ENCODE measurements around the gene ITGB2. TPM values are rescaled to one million over a fixed set of nuclear protein-coding genes. Genes with fewer than 3 reads are reported as not detected.

Gene ITGB2
- total RNA-seq, 1 experiment from 2014 or later, result 6.0 TPM

GRCh38 chr21:44946254-44947041 lies 25.7 kb upstream of the ITGB2 start:
- Histone ChIP-seq H3K4me1 (replicated peaks; ENCODE audit: insufficient read depth) (peaks cover 2% of the 10 kb centered on the region; the same call in 1 of the 2 replicates), H2AFZ (no peak overlapping the region), H3F3A (ENCODE audit: insufficient read depth, low read depth) (no peaks in the 10 kb centered on the region), H3K27me3 (ENCODE audit: insufficient read depth, low read depth) (no peaks in the 10 kb centered on the region), H3K4me3 (no peak overlapping the region), H4K20me1 (ENCODE audit: insufficient read depth) (peaks cover 37% of the 10 kb centered on the region), H3K27ac (no peak overlapping the region), H3K79me2 (ENCODE audit: low read depth) (peaks cover 29% of the 10 kb centered on the region), H3K4me2 (no peak overlapping the region), H3K9me2 (ENCODE audit: insufficient read depth) (no peaks in the 10 kb centered on the region), H3K36me3 (ENCODE audit: low read depth) (no peaks in the 10 kb centered on the region), H3K9me3 (ENCODE audit: insufficient read depth, low read depth) (no peaks in the 10 kb centered on the region)
- intact Hi-C loops (cut with micrococcal nuclease; ENCODE audit: unreplicated experiment), result no loop called here
- no TSS peak for BruUV-seq (replicated peaks)
- no peak for DNase-seq
- no peak for TF ChIP-seq EZH2 (IDR thresholded peaks at IDR 0.05; ENCODE audit: low read depth)
- TF ChIP-seq CTCF (conservative IDR thresholded peaks at IDR 0.05), result no peak
- ChIA-PET CTCF (no interaction called here), POLR2A (ENCODE audit: unreplicated experiment) (no interaction called here)

GRCh38 chr21:44944596-44944995 lies 23.9 kb upstream of the ITGB2 start:
- Histone ChIP-seq H3K9me2 (ENCODE audit: insufficient read depth) (no peaks in the 10 kb centered on the region), H3K4me1 (replicated peaks; ENCODE audit: insufficient read depth) (peaks cover 10% of the 10 kb centered on the region; the same call in 1 of the 2 replicates), H3K36me3 (ENCODE audit: low read depth) (no peaks in the 10 kb centered on the region), H3K27ac (no peak overlapping the region), H3K9me3 (ENCODE audit: insufficient read depth, low read depth) (no peaks in the 10 kb centered on the region), H3K4me2 (no peak overlapping the region), H3F3A (ENCODE audit: insufficient read depth, low read depth) (no peaks in the 10 kb centered on the region), H3K27me3 (ENCODE audit: insufficient read depth, low read depth) (no peaks in the 10 kb centered on the region), H4K20me1 (ENCODE audit: insufficient read depth) (peaks cover 31% of the 10 kb centered on the region), H2AFZ (no peak overlapping the region), H3K4me3 (no peak overlapping the region), H3K79me2 (ENCODE audit: low read depth) (peaks cover 34% of the 10 kb centered on the region)
- intact Hi-C loops (cut with micrococcal nuclease; ENCODE audit: unreplicated experiment), result no loop called here
- ChIA-PET POLR2A (ENCODE audit: unreplicated experiment) (no interaction called here), CTCF (no interaction called here)
- TF ChIP-seq EZH2 (IDR thresholded peaks at IDR 0.05; ENCODE audit: low read depth) (no peak), CTCF (conservative IDR thresholded peaks at IDR 0.05) (no peak)
- no peak for DNase-seq
- BruUV-seq (replicated peaks), result no TSS peak

GRCh38 chr21:44943686-44944550 lies 23.2 kb upstream of the ITGB2 start:
- Histone ChIP-seq H4K20me1 (ENCODE audit: insufficient read depth) (peaks cover 25% of the 10 kb centered on the region), H3K79me2 (ENCODE audit: low read depth) (peaks cover 40% of the 10 kb centered on the region), H3K27me3 (ENCODE audit: insufficient read depth, low read depth) (no peaks in the 10 kb centered on the region), H3K27ac (no peak overlapping the region), H3F3A (ENCODE audit: insufficient read depth, low read depth) (no peaks in the 10 kb centered on the region; the same call in 1 of the 2 replicates), H3K4me3 (no peak overlapping the region), H2AFZ (no peak overlapping the region), H3K4me1 (replicated peaks; ENCODE audit: insufficient read depth) (peaks cover 14% of the 10 kb centered on the region), H3K36me3 (ENCODE audit: low read depth) (no peaks in the 10 kb centered on the region), H3K4me2 (no peak overlapping the region), H3K9me3 (ENCODE audit: insufficient read depth, low read depth) (no peaks in the 10 kb centered on the region), H3K9me2 (ENCODE audit: insufficient read depth) (no peaks in the 10 kb centered on the region)
- TF ChIP-seq EZH2 (IDR thresholded peaks at IDR 0.05; ENCODE audit: low read depth) (no peak), CTCF (conservative IDR thresholded peaks at IDR 0.05) (no peak)
- ChIA-PET POLR2A (ENCODE audit: unreplicated experiment) (no interaction called here), CTCF (no interaction called here)
- no TSS peak for BruUV-seq (replicated peaks)
- DNase-seq, result no peak
- intact Hi-C loops (cut with micrococcal nuclease; ENCODE audit: unreplicated experiment), result no loop called here
